Stimulated activated CD4-positive, alpha-beta T cell treated with anti-CD3 and anti-CD28 coated beads, TNF-alpha, amount 100 ng/mL, for 4 hours (primary cell): ENCODE data around the gene HDLBP.

Experiments used
- DNase-seq, 3 experiments: peaks; one replicate each; pipeline ENCODE4 v3.0.0-alpha.2; 2020; ENCODE audit warnings: low read depth in 3 of 3

HDLBP gene

DNA sequence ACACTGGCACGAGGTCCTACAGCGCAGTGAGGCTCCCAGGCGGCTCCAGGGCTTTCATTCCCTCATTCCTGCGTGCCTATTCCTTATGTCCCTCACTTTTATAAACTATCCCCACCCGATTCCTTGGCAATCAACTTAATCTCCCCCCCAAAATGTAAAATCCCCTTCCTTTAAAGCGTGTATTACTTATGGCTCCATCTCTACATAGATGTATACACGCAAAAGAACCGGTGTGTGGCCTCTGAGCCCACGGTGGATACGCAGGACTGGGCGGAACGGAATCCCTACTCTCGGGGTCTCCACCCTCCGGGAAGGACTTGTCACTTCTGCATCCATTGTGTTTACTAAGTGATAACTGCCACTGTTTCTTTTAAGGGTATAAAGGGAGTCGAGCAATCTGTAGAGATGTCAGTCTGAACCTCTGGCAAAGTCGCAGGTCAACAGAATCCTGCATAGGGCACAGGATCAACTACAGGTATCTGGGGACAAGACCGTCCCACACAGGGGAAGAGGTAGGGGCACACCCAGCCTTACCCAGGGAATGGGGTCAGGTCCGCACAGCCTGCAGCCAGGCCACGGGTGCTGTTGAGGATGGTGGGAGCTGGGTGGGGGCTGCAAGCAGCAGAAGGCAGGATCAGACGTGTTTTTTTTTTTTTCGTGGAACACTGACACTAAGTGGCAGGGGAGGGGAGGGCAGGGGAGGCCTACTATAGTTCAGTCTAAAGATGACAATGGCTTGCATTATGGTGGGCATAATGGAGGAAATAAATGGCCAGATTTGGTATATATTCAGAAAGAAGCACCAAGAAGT lies 42.1 kb downstream of the HDLBP start:
- DNase-seq: no peak

DNA sequence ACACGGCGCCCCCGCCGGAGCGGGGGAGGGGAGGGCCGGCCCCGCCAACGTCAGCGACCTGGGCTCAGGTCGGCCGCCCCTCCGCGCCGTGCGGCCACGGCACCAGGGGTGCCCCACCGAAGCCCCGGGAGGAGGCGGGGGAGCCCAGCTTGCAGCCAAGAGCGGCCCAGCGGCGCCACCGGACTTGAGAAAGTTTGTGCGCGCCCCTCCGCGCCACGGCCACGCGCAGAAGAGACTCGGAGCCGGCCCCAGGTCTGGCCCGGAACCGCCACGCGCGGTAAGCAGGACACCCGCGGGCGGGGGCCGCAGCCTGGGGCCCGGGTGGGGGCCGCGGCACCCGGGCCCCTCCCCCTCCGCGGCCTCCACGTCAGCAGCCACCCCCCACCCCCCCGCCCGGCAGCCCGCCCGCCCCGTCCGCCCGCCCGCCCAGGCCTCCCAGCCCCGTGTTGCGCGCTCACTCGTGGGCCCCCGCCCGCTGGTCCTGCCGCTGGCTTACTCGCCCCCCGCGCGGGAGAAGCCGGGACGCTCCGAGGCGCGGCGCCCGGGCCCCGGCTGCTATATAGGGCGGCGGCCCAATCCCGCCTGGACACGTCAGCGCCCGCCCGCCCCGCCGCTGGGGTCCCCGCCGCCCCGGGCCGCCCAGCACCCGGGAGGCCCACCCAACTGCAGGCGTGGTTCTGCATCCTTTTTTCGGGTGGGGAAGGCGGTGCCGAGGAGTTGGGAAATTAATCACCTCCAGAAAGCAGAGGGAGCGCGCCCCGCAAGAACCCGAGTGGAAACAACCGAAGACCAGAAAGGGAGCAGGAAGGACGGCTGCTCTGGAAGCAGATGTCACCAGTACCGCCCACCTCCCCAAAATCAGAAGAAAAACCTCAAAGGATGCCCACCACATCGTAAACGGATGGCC lies 42.9 kb downstream of the HDLBP start:
- peak; percentile 12 to 29 (median 26) for DNase-seq

DNA sequence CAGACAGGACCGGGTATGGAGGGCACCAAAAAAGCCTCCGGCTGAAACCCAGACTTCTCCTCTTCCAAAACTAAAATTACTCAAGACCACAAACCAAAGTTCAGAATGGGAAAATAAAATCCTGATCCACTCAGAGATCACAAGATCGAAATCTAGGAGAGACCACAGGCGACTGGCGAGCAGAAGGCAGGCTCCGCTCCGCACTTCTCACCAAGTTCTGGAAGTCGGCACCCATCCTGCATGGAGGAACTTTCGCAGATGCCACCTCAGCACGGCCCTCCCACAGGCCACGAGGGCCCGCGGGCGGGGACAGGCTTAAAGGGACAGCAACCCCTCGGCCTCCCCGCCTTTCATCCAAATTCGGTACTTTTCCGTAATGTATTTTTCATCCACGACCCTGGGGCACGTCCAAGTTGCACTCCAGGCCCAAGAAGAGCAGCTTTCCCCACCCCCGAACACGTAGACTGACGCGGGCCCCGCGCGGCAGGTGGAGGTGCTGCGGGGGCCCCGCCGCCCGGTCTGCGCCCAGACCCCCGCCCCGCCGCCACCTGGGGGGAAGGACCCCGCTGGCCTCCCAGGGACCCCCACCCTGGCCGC lies 43.7 kb downstream of the HDLBP start:
- peak; percentile 26 to 35 (median 29) for DNase-seq

DNA sequence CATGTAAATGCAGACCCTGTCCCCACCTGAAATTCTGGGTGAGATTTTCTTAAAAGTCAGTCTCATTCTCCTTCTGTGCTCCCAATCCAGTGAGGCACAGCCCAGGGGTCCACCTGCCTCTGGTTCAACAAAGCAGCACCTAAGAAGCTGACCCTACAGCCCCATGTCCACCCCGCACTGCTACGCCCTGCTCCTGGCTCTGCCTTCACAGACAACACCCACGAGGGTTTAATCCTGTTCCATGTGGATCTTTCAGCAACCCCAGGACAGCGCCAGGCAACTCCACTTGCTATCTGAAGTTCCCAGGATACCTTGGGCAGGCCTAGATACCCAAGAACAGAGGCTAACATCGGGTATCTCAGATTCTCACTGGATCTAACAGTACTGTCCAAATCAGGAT lies 44.9 kb downstream of the HDLBP start:
- DNase-seq: no peak

DNA sequence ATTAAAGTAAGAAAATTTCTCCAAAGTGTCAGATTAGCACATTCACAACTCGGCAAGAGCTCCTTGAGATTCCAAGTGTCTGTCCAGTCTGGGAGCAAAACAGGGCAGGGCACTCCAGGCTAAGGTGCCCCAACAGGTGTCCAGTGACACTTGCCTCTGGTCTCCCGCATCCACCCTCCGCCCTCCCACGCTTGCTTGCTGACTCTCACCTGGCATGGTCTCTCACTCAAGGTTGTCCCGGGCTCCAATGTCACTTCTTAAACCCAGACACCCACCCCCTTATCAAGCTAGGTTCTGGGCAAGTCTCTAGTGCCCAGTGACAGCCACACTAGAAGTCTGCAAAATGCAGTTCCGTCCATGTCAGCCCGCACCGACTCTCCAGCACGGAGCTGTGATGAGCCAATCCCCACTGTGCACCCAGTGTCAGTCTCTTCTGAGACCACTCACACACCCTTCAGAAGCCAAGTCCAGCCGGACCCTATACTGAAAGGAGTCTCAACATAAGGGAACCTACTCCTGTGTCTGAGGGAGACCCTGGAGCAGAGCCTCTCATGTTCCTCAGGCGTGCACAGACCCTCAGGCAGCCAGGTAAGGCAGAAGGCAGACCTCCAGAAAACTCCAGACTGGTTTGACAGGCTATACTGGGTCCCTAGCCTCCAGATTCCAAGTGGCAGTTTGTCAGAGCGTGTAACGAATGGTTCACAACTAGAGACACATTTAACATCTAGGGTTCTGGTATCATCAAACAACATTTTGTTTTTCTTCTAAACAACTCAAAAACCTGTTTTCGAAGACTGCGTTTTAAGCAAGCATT lies 45.6 kb downstream of the HDLBP start:
- DNase-seq: no peak

DNA sequence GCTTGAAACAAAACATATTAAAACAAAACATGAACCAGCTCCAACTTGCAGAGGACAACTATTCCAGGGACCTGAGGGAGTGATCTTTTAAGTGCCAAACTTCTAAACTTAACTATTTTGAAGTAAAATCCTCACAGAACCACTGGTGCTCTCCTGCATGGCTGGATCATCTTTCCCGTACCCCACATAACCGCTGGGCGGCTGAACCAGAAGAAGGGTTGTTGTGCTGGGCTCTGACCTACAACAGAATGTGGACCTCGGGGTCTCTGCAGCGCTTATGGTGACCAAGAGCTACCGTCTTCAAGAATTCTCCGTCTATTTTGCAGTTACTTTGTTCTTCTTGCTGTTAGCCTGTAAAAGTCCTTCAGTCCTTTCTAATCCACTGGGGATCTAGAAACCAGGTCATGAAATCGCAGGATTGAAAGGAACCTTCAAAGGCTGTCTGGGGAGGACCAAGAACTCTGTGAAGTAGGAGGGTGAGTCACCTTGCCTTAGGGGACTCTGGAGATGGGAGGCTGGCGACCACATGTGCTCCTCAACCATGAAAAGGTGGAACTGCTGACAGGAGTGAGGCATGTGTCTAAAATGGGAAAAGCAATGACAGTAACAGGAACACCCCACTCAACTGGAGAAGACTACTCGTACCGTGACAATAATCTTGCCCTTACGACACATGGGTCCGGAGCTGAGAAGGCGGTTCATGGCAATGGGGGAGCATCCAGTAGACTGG lies 46.6 kb downstream of the HDLBP start:
- no peak for DNase-seq

DNA sequence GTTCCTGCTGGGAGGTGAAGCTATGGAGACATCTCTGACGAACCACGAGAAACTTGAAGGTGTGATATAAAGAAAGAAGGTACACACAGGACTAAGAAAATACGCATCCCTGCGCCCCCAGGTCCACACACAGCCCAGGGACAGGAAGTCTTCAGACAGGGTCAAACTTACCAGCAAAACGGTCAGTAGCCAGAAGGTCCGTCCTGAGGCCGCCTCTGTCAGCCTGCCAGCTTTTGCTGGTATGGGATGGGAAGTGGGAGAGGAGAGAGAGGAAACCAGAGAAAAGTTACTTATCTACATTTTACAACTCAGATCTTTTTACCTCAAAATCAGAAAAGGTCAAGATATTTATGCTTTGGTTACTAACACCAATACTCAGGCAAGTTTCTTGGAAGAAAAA lies 47.2 kb downstream of the HDLBP start:
- no peak for DNase-seq

DNA sequence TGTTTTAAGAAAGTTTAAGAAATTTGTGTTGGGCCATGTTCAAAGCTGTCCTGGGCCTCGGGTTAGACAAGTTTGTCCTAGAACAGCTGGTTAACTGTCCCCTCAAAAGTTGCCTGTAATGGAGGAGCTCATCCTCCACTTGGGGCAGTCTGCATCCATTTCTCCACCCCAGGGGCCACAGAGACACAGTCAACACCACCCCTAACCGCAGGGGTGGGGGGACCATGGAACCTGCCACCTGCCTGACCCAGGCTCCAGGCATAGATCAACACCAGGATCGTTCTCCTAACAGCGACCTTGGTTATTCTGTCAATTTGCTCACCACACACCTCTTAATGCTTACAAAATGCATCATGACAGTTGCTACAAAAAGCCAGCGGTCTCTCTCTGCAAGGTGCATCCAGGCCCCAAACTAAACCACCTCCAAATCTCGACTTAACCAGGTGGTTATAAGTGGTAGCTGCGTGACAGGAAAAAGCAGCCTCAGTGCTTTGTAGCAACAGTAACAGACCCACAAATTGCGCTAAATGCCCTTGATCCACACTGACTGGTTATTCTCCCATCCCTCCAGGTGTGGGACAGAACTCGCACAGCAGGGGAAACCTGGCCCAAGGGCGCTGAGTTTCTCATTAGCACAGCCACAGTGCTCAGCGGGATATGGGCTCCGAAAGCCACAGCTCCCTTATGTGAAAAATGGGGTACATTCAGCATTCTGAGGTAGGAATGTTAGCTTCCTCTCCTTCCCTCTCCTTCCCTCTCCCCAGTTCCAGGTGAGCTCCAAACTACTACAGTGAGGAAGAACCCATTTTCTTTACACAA lies 48.0 kb downstream of the HDLBP start:
- no peak for DNase-seq

DNA sequence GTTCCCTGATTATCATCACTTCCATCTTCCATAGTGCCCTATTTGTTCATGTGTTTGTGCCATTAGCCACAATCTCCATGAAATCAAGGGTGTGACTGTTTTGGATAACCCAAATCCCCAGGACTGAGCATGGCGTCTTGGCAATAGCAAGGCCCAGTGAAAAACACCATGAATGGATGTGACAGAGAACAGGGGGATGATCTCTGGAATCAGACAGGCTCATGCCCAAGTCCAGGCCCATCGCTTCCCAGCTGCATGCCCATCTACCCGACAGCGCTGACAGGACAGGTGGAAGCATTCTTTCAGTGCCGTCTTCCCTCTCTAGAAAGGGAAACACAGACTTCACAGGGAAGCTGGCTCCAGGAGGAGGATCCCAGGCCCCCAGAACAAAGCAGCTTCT lies 50.0 kb downstream of the HDLBP start:
- DNase-seq: no peak

DNA sequence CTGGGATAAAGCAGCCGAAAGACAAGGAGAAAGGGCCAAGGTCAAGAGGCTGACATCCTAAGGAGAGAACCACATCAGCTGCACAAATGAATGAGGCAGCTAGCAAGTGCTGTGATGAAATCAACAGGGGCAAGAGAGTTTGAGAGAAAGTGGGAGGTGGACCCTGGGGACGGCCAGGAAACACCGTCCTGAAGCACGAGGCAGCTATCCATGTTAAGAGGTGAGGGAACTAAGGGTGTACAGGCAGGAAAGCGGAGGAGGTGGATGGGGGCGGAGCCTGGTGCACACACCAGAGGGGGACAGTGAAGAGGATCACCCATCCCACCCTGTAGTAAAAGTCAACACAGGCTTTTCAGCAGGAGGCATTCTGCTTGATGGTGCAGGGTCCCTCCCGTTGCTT lies 52.4 kb downstream of the HDLBP start:
- no peak for DNase-seq

DNA sequence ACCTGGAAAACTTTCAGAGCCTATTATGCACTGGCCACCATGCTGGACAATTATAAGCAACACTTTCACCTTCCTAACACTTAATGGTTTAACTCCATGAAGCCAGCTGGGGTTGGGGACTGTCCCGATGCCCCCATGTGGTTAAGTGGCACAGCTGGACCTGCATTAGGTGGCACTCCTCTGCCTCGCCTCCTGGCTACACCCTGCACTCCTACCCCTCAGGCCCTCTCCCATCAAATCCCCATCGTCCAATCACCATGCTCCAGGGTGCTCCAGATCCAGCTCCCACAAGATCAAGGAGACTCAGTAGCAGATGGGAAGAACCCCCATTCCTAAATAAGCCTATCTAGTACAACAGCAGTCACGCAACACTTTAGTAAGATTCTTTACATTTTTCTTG lies 53.8 kb downstream of the HDLBP start:
- no peak for DNase-seq

DNA sequence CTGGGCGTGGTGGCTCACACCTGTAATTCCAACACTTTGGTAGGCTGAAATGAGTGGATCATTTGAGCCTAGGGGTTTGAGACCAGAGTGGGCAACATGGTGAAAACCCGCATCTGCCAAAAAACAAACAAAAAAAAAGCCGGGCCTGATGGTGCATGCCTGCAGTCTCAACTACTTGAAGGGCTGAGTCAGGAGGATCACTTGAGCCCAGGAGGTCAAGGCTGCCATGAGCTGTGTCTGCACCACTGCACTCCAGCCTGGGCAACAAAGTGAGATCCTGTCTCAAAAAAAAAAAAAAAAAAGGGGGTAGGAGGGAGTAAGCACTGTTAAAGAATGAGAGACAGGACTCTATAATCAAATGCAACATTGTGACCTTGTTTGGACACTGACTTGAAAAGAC lies 54.6 kb downstream of the HDLBP start:
- DNase-seq: no peak

DNA sequence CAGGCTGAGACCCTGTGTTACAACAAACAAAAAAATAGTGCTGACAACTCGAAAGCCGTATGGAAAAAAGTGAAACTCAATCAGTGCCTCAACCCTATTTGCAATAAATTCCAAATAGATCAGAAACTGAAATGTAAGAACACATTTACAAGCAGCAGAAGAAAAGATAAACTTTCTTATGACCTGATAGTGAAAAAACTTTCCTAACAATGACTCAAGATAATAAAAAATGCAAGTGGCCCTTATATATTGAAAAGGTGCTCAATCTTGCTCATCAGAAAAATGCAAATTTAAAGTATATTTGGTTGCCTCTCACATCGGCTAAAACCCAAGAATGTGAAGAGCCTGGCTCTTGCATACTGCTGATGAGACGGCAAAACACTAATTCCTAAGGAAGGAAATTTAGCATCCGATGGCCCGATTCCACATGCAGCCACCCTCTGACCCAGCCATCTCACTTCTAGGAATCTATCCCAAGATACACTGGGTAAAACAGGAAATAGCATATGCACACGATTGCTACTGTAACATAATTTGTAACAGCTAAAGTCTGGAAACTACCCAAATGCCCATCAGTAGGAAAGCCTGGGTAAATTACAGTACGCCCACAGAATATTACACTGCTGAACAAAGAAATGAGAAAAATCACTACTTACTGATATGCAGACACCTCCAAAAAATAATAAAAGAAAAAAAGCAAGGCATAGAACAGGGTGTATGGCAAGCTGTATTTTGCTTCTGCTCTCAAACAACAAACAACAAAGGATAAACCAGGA lies 56.8 kb downstream of the HDLBP start:
- DNase-seq: no peak

DNA sequence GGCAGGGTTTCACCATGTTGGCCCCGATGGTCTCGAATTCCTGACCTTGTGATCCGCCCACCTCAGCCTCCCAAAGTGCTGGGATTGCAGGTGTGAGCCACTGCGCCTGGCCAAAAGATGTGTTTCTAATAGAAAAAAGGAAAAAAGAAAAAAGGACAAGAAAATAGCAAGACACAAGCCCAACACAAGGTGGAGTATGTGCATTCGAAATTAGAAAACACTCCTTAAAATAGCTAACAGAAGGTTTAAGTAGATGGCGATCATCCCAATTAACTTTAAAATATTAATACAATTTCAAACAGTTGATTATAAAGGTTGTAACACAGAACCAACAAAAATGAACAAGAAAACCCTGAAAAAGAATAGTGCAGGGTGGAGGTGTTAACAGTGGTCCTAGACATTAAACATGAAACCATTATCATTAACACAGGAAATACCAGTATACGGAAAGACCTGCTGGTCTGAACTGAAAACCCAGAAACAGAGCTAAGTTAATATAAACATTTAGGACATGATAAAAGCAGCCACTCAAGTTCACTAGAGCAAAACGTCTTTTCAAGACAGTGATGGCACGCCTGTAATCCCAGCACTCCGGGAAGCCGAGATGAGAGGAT lies 57.9 kb downstream of the HDLBP start:
- DNase-seq: no peak

DNA sequence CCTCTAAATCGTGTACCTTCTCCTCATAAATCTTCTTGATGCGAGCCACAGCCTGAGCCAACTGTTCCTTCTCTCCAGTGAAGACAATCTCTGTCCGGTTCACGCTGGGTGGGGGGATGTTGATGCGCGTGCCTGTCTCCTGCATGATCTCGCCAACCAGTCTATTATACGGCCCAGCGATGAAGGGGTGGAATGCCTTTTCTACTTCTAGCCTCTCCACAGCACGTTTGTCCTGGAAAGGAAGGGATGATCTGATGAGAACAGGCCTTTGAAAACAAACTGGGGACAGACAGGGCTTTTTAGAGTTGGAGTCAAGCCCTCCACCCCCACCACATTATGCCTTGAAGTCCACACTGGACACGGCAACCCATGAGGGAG lies 59.3 kb downstream of the HDLBP start:
- DNase-seq: no peak

DNA sequence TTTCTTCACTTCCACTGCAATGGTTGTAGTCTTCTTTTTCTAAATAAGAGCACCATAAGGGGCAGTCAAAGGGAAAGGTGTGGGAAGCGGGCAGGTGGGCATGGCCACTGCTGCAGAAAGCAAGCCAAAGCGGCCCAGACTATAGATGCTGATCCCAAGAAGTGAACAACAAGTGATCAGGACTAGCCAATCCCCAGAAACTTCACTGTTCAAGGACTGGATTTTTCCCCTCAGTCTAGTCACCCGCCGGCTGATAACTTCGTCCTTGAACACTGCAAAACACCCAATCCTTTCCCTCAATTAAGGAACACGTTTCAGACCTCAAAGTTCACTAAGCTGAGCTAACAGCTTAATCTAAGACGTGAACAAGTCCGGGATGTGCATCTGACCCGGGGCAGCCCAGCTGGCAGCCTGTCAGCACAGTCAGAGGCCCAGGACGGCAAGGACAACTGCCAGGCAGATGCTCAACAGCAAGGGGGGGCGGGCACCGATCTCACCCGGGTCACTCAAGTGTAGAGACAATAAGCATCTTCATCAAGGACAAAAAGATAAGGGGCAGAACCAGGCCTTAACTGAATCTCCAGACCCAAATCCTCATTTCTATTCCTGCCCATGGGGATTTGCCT lies 59.8 kb downstream of the HDLBP start:
- no peak for DNase-seq

DNA sequence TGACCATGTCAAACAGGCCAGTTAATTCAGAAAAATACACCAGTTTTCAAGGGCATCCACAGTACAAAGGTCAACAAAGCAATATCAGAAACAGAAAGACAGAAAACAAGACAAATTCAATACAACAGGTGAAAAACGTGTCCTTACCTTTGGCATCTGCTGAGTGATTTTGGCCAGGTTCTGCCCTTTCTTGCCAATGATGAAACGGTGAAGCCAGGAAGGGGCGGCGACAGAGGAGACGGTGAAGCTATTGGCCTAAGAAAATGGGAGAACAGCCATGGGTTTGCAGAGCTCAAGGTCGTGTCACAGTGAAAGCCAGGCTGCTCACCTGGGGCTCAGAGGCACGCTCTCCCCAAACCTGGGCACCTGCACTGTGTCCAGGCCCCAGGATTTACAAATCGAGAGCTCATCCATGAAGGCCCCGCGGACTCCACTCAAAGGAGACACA lies 60.5 kb downstream of the HDLBP start:
- no peak for DNase-seq

DNA sequence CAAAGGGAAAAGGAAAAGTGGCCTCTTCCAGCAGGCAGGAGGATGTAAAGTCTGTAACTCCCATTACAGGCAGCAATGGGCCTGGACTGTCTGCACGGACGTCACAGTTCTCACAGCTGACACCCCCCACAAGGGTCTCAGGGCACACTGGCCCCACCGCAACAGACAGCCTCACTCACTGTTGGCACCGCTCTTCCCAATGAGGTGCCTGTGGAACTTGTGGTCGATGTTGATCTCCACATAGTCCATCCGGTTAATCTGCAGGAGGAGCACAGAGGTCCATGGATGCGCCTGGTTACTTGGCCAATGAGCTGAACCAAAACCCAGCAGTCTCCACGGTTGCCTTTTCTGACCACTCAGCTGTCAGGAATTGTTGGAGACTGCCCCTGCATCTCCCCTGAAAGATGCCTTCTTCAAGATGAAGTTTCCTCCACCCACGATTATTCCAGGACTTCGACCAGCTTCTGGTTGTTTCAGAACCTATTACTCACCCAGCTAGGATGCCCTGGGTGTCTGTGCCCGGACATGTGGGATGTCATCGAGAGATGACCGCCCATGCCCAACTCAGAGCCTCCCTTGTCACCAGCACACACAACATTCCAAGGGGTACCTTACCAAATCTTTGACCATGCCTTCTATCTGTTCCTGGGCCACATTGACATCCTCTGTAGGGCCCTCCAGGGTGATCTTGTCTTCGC lies 62.5 kb downstream of the HDLBP start:
- no peak for DNase-seq
